ENCODE results near the gene MPHOSPH8. TPM values are rescaled to one million over a fixed set of nuclear protein-coding genes. Genes with fewer than 3 reads are reported as not detected.

MPHOSPH8 gene
- total RNA-seq, 3 donors from 2014 or later, result 39.2 to 53.3 (median 44.9) TPM

DNA sequence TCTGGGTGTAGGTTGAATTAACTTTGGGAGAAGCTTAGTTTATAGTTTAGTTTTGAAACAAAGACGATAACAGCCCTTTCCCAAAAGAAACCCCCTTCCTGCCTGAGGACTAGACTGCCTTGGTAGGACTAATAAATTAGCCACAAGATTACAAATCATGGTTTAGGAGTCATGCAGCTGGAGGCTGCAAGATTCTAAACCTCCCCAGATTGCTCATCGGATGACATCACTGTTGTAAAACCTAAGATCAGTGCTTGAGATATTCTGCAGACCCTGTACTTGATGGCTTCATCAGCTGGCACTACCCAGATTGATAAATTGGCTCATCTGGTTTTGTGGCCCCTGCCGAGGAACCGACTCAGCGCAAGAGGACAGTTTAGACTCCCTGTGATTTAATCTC lies 35.9 kb upstream of the MPHOSPH8 start:
- no peaks in the 10 kb centered on the region for H3K27me3 ChIP-seq

DNA sequence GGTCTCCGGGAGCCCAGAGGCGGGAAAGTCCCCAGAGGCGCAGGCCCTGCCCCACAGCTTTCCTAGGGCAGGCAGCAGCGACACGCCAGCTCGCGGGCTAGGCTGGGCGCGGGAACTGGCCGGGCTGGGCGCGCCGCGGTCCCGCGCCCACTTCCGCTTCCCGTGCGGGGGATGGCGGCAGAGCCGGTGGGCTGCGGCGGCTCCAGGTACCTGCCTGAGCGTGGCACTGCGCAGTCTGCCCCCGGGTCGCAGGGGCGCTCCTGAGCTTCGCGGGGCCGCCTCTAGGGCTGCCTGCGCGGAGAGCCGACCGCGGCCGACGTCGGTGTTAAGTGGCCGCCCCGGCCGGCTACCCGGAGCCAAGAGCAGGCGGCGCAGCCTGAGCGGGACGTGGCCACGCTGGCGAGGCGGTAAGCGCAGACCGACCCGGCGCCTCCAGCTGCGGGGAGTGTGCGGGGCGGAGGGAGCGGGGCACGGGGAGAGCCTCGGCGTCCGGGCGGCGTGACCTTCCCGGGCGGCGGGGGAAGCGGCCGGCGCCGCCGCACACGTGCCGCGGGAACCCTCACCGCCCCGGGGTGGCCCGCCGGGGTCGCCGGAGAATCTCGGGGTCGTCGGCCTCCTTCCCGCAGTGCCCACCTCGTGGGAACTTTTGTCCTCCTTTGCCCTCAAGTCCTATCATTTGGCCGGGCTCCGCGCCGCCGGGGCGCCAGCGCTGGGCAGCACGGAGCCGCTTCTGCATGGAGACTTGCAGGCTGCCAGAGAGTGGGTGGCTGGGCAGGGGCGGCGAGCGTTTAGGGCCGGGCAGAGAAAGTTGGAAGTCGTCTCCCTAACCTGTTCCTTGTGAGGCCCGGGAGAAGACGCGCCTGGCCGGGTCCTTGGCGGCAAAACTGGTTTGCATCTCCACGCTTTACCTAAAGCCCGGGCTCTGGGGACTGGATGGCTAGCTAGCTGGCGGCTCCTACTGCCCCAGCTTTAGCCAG lies 31.4 kb upstream of the MPHOSPH8 start:
- TF ChIP-seq POLR2AphosphoS5 (IDR thresholded peaks at IDR 0.05) (no peak), POLR2A (IDR thresholded peaks at IDR 0.05) (no peak)
- TF ChIP-seq, protein P1, sequence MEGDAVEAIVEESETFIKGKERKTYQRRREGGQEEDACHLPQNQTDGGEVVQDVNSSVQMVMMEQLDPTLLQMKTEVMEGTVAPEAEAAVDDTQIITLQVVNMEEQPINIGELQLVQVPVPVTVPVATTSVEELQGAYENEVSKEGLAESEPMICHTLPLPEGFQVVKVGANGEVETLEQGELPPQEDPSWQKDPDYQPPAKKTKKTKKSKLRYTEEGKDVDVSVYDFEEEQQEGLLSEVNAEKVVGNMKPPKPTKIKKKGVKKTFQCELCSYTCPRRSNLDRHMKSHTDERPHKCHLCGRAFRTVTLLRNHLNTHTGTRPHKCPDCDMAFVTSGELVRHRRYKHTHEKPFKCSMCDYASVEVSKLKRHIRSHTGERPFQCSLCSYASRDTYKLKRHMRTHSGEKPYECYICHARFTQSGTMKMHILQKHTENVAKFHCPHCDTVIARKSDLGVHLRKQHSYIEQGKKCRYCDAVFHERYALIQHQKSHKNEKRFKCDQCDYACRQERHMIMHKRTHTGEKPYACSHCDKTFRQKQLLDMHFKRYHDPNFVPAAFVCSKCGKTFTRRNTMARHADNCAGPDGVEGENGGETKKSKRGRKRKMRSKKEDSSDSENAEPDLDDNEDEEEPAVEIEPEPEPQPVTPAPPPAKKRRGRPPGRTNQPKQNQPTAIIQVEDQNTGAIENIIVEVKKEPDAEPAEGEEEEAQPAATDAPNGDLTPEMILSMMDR (IDR thresholded peaks at IDR 0.05), result no peak
- DNase-seq (ENCODE audit: low spot score in 2 of 2), result no peak
- Histone ChIP-seq H3K9me3 (peaks cover 0 to 8% of the 10 kb centered on the region in 2 donors), H3K27ac (no peak overlapping the region), H3K4me3 (peak overlapping the region; percentile 51 to 76 (median 61)), H3K27me3 (no peaks in the 10 kb centered on the region), H3K36me3 (no peaks in the 10 kb centered on the region), H3K4me1 (no peaks in the 10 kb centered on the region)
- intact Hi-C loops (cut with DNase I; ENCODE audit: low total_unique reads), result no loop called here

More for the DNA sequence above, 35.9 kb upstream of the MPHOSPH8 start:
- H3K36me3 ChIP-seq, result no peaks in the 10 kb centered on the region
- no peak overlapping the region for H3K27ac ChIP-seq
- intact Hi-C loops (cut with DNase I; ENCODE audit: low total_unique reads), result no loop called here
- no peaks in the 10 kb centered on the region for H3K9me3 ChIP-seq
- no peaks in the 10 kb centered on the region for H3K4me1 ChIP-seq
- no peak for DNase-seq (ENCODE audit: low spot score in 2 of 2)
- no peak overlapping the region for H3K4me3 ChIP-seq
- TF ChIP-seq POLR2AphosphoS5 (IDR thresholded peaks at IDR 0.05), result no peak
- TF ChIP-seq, protein P1 (IDR thresholded peaks at IDR 0.05), result no peak

DNA sequence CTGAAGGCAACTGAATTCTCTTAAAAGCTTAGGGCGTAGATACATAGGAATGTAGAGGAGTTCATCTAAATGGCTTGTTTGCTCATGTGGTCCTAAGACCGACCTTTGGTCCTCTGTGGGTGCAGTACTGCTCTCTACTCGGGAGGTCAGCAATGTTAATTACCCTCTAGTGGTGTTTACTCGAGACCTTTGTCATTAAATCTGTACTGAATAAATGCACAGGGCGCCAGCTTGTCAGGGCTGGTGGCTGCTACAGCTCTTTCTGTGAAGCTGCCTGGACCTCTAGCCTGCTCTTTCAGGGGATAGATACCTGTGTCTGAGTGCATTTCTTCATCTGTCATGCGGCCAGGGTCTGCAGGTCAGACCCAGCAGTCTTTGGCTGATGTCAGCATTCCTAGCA lies 29.2 kb upstream of the MPHOSPH8 start:
- no peaks in the 10 kb centered on the region for H3K36me3 ChIP-seq
- intact Hi-C loops (cut with DNase I; ENCODE audit: low total_unique reads), result no loop called here
- no peaks in the 10 kb centered on the region for H3K27me3 ChIP-seq
- peaks cover 0 to 8% of the 10 kb centered on the region in 2 donors for H3K9me3 ChIP-seq
- no peaks in the 10 kb centered on the region for H3K4me1 ChIP-seq
- no peak overlapping the region for H3K27ac ChIP-seq
- TF ChIP-seq POLR2A (IDR thresholded peaks at IDR 0.05) (no peak), POLR2AphosphoS5 (IDR thresholded peaks at IDR 0.05) (no peak)
- TF ChIP-seq, protein P1 (IDR thresholded peaks at IDR 0.05), result no peak
- H3K4me3 ChIP-seq, result no peak overlapping the region
- DNase-seq (ENCODE audit: low spot score in 2 of 2), result no peak

DNA sequence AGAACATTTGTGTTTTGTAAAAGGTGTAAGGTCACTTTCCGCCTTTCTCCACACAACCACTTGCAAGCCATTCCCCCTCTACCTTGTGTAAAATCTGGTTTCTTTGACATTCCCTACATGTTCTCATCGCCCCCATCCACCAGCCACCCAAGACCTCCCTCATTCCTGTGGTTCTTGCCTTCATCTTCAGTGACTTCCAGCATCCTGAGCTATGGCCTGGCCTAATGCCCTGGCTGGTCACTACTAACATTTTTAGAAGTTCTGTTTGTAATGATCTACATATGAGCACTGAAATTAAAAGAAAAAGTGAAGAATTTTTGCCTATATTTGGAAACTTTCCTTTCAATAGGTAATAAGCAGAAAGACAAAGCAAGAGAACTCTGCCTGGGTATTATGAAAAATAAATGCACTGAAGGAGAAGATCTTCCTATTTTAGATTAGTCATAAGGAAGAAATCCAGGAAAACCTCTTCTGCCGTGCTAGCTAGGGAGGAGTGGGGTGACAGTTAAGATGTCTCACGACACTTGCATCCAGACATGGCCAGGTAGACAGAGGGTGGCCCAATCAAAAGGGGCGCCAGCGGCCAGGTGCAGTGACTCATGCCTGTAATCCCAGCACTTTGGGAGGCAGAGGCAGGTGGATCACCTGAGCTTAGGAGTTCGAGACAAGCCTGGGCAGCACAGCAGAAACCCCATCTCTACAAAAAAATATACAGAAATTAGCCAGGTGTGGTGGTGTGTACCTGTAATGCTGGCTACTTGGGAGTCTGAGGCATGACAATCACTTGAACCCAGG lies 28.1 kb upstream of the MPHOSPH8 start:
- intact Hi-C loops (cut with DNase I; ENCODE audit: low total_unique reads), result no loop called here
- H3K9me3 ChIP-seq, result peaks cover 3 to 8% of the 10 kb centered on the region in 2 donors
- TF ChIP-seq, protein P1 (IDR thresholded peaks at IDR 0.05), result no peak
- no peak for TF ChIP-seq POLR2A (IDR thresholded peaks at IDR 0.05)
- TF ChIP-seq POLR2AphosphoS5 (IDR thresholded peaks at IDR 0.05), result no peak
- H3K27ac ChIP-seq, result no peak overlapping the region
- H3K4me3 ChIP-seq, result no peak overlapping the region
- DNase-seq (ENCODE audit: low spot score in 2 of 2), result no peak
- H3K4me1 ChIP-seq, result no peaks in the 10 kb centered on the region
- H3K27me3 ChIP-seq, result no peaks in the 10 kb centered on the region
- H3K36me3 ChIP-seq, result no peaks in the 10 kb centered on the region

All from breast epithelium (tissue), 4 donors.